Retinal pigment epithelial cell (primary cell): ENCODE data around the gene FAM20C.
A peak's percentile ranks its signal among the peaks of the same experiment; 100 is the strongest.

Experiments
- DNase-seq: peaks from one replicate; pipeline ENCODE4 v3.0.0-alpha.2; 2010; ENCODE audit warnings: low read depth
- H3K4me3 ChIP-seq: 2 replicates; pipeline ENCODE4 v1.5.1; 2011; ENCODE audit warnings: mild to moderate bottlenecking, low read length, control low read depth, moderate library complexity
- CTCF ChIP-seq: conservative IDR thresholded peaks from 2 replicates; pipeline ENCODE4 v1.5.1; 2011; ENCODE audit warnings: low read depth, low read length, control low read depth, inconsistent platforms

FAM20C gene

GRCh38 chr7:191981-192649, at the start of gene FAM20C:
FAM20C (plus strand) TSS chr7:192571; CDS start chr7:193200, 629 bp downstream.
- H3K4me3 ChIP-seq: peak within 1 kb of the TSS; percentile 76
- DNase-seq: peak; percentile 35

GRCh38 chr7:143145-143751, 49.1 kb upstream of the FAM20C start:
- no peak for DNase-seq
- H3K4me3 ChIP-seq: no peak overlapping the region
- TF ChIP-seq CTCF: no peak

More at GRCh38 chr7:191981-192649, at the start of gene FAM20C:
- no peak for TF ChIP-seq CTCF

GRCh38 chr7:143811-144453, 48.4 kb upstream of the FAM20C start:
- no peak for DNase-seq
- no peak overlapping the region for H3K4me3 ChIP-seq
- TF ChIP-seq CTCF: no peak

GRCh38 chr7:144454-144826, 47.9 kb upstream of the FAM20C start:
- TF ChIP-seq CTCF: no peak
- no peak for DNase-seq
- no peak overlapping the region for H3K4me3 ChIP-seq

GRCh38 chr7:145863-146262, 46.5 kb upstream of the FAM20C start:
- no peak for TF ChIP-seq CTCF
- H3K4me3 ChIP-seq: no peak overlapping the region
- DNase-seq: no peak

GRCh38 chr7:148543-148931, 43.8 kb upstream of the FAM20C start:
- H3K4me3 ChIP-seq: peak overlapping the region; percentile 70
- TF ChIP-seq CTCF: no peak
- no peak for DNase-seq
